T1000 (cell line): ENCODE measurements around the gene OR4C12.
"Not testable (repeated sequence)": the region's sequence is repeated elsewhere in the genome, so short reads cannot be mapped to it uniquely, and the experiment has no call there.

Experiments
- DNase-seq: peaks from one replicate; lab custom pipeline; 2025; ENCODE audit warnings: mixed read lengths; lab: John Stamatoyannopoulos, UW

The OR4C12 gene

DNA sequence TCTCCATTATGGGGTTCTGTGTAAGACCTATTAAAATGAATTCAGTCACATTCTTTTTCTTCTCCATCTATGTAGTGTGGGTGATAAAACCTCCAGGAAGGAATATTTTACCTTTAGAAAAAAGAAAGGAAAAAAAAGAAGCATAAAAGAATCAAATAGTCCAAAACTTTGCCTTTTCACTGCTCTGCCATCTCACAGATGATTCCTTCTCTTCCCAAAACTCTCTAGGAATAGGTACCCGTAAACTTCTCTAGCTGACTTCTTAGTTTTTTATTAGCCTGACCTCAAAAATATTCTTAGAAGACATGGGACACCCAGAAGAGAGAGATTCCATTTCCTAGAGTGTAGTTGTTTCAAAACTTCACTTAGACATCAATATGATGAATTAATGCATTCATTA lies at the start of gene OR4C12:
Gene OR4C12 (minus strand): TSS at position 101 of the 400 bp plus-strand sequence. CDS start 34 bp downstream, at position 67.
- DNase-seq = not testable (repeated sequence)

DNA sequence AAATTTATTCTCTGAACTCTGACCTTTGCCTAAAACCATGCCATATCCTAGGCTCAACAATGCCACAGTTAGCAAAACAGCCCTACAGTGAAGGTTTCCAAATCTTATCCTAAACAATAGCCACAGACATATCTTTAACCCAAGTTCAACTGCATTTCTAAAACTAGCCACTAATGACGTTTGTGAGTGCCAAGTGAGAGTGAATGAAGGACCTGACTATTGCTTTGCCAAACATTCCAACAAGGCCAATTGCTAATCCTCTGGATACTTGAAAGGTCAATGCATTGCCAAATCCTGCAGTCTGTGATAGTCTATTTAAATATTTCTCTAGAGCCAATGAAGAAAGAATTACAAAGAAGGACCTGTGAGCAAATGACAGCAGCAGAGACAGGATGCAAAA lies 47.9 kb upstream of the OR4C12 start:
- DNase-seq = no peak

DNA sequence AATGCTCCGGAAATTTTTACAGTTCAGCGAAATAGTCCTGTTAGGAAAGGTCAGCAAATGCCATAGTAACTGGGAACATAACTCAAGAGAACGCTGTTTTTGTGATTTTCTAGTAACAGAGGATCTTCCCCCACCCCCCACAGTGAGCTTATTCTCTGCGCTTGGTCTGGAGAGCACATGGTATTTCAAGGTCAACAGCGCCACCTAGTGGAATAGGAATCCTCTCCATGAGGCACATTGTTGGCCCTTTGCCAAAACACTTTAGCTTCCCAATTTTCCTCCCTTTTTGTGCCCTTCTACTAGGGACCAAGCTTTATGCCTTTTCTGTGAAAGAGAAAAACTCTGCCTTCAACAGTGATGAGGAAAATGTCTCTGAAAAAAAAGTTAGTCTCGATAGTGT lies 13.2 kb upstream of the OR4C12 start:
- DNase-seq = peak; percentile 7

DNA sequence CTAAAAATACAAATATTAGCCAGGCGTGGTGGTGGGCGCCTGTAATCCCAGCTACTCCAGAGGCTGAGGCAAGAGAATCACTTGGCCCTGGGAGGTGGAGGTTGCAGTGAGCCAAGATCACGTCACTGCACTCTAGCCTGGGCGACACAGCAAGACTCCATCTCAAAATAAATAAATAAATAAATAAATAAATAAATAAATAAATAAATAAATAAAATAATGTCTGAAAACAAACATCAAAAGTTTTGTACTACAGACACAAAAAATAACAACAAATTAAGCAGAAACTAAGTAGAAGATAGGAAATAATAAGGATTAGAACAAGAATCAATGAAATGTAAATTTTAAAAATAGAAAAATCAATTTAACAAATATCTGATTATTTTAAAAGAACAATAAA lies 8.9 kb downstream of the OR4C12 start:
- not testable (repeated sequence) for DNase-seq

DNA sequence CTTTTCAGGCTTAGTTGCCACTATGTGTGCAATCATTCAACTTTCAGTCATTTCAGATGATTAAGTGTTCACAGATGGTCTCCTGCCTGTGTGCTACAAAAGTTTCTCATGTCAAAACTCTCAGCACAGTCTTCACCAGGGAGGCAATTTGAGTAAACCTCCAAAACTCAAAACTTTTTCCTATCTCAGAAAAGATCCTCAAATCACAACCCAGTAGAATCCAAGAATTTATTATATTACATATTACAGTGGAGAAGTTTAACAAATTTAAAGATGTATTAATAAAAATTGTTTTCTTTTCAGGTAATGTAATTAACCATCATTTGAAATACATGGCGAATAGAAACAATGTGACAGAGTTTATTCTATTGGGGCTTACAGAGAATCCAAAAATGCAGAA lies 30.2 kb downstream of the OR4C12 start, which contains the start of gene OR4C13:
Gene OR4C13 (plus strand): TSS at position 301 of the 400 bp plus-strand sequence. CDS start 32 bp downstream, at position 333.
- DNase-seq = no peak

DNA sequence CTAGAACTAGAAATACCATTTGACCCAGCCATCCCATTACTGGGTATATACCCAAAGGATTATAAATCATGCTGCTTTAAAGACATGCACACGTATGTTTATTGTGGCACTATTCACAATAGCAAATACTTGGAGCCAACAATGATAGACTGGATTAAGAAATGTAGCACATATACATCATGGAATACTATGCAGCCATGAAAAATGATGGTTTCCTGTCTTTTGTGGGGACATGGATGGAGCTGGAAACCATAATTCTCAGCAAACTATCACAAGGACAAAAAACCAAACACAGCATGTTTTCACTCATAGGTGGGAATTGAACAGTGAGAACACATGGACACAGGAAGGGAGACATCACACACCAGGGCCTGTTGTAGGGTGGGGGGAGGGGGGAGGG lies 33.6 kb downstream of the OR4C12 start:
- DNase-seq = not testable (repeated sequence)
